GM18526 (cell line): ENCODE measurements around the gene CCDC9B.

Experiments
- POLR2A ChIP-seq: IDR thresholded peaks from 3 replicates; pipeline ENCODE4 v1.6.1; 2011; ENCODE audit not compliant: insufficient read length; ENCODE audit errors: extremely low read depth

Gene CCDC9B

DNA sequence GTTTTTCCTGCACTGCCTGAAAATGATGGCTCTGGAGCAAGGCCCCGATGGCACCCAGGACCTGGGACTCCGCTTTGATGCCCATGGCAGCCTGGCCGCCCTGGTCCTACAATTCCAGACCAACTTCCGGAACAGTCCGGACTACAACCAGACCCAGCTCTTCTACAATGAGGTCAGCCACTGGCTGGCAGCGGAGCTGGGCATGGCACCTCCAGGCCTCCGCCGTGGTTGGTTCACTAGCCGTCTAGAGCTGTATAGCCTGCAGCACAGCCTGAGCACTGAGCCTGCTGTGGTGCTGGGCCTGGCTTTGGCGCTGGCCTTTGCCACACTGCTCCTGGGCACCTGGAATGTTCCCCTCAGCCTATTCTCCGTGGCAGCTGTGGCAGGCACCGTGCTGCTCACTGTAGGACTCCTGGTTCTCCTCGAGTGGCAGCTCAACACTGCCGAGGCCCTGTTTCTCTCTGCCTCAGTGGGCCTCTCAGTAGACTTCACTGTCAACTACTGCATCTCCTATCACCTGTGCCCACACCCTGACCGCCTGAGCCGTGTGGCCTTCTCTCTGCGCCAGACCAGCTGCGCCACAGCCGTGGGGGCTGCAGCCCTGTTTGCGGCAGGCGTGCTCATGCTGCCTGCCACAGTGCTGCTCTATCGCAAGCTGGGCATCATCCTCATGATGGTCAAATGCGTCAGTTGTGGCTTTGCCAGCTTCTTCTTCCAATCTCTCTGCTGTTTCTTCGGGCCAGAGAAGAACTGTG is 28.2 kb upstream of the CCDC9B start:
- TF ChIP-seq POLR2A: no peak

DNA sequence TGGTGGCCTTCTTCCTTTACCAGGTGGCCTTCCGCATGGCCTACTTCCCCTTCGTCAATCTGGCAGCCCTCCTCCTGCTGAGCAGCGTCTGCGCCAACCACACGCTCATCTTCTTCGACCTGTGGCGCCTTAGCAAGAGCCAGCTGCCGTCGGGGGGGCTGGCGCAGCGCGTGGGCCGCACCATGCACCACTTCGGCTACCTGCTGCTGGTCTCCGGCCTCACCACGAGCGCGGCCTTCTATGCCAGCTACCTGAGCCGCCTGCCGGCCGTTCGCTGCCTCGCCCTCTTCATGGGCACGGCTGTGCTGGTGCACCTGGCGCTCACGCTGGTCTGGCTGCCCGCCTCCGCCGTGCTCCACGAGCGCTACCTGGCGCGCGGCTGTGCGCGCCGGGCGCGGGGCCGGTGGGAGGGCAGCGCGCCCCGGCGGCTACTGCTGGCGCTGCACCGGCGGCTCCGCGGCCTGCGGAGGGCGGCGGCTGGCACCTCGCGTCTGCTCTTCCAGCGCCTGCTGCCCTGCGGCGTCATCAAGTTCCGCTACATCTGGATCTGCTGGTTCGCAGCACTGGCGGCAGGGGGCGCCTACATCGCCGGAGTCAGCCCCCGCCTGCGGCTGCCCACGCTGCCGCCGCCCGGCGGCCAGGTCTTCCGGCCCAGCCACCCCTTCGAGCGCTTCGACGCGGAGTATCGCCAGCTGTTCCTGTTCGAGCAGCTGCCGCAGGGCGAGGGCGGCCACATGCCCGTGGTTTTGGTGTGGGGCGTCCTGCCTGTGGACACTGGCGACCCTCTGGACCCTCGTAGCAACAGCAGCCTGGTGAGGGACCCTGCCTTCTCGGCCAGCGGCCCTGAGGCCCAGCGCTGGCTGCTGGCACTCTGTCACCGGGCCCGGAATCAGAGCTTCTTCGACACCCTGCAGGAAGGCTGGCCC is 27.2 kb upstream of the CCDC9B start:
- no peak for TF ChIP-seq POLR2A

DNA sequence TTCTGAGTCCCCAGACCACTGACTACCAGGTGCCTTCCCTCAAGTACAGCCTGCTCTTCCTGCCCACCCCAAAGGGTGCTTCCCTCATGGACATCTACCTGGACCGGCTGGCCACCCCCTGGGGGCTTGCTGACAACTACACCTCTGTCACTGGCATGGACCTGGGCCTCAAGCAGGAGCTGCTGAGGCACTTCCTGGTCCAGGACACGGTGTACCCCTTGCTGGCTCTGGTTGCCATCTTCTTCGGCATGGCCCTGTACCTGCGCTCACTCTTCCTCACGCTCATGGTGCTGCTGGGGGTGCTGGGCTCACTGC is 26.6 kb upstream of the CCDC9B start:
- no peak for TF ChIP-seq POLR2A

DNA sequence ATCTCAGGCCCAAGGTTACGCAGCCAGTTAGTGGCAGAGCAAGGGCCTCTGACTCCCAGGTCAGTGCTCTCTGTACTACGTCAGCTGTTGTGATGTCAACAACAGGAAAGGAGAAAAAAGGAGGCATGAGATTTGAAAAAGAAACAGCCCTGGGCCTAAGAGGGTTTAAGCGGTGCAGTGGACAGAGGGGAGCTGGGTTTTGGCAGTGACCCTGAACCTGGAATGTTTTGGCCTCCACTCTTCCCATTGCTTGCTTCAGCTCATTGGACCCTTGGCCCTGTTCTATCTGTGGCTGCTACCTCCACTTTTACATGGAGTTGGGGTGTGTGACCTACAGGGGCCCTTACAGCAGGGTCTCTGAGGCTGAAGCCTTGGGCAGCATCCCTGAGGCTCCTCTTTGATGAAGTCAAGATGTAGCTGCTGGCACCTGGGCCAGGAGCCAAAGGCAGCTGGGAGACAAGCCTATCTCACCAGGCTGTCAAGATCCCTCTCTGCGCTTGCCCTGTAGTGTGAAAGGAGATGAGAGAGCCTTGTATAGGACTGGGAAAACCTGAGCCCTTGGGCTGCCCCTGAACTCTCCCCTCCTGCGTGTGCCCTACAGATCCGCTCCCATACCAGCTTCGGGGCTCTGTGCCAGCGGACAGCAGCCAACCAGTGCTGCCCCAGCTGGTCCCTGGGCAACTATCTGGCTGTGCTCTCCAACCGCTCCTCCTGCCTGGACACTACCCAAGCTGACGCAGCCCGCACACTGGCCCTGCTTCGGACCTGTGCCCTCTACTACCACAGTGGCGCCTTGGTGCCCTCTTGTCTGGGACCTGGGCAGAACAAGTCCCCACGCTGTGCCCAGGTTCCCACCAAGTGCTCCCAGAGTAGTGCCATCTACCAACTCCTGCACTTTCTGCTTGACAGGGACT is 26.0 kb upstream of the CCDC9B start:
- TF ChIP-seq POLR2A: no peak

DNA sequence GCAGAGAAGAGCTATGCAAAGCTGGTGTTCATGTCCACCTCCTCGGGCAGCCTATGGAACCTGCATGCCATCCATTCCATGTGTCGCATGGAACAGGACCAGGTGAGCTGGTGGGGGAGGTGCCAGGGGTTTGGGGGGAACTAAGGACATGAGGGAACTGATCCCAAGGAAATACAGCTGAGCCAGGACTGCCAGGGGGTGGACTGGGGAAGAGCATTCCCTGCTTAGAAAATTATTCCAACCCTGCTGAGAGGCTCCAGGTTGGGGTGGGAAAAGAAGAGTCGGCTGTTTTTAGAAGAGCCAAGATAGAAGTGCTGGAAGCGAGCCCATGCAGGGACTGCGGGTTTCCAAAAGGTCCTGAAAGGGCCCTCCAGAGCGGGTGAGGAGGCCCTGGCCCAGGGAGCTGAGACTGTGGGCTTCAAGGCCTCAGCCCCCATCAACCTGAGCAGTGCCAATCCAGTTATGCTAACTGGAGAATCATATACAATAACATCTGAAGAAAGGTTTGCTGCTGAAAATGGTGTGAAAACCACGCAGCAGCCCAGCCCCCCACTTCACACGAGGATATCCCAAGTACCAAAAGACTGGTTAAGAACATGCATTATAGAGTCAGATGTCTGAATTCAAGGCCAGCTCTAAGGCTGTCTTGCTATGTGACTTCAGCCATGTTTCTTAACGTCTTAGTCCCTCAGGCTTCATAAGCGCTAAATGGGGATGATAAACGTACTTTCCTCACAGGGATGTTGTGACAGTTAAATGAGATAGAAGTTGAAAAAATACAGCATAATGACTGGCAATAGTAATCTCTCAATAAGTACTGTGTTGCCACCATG is 25.1 kb upstream of the CCDC9B start:
- no peak for TF ChIP-seq POLR2A

DNA sequence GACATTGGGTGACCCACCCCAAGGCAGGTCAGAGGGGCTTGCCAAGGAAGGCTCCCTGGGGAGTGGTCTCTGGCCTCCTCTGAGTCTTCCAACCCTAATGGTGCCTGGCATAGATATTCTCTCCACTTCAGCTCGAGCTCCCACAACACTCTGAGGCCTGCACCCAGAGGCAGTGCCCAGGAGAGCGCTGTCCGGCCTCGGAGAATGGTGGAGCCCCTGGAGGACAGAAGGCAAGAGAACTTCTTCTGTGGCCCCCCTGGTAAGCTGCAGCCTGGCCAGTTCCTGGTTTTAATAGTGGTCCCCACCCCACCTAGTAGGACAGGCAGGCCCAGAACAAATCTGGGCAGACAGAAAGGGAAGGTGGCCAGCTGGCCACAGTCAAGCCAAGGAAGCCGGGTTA is 24.3 kb upstream of the CCDC9B start:
- no peak for TF ChIP-seq POLR2A

DNA sequence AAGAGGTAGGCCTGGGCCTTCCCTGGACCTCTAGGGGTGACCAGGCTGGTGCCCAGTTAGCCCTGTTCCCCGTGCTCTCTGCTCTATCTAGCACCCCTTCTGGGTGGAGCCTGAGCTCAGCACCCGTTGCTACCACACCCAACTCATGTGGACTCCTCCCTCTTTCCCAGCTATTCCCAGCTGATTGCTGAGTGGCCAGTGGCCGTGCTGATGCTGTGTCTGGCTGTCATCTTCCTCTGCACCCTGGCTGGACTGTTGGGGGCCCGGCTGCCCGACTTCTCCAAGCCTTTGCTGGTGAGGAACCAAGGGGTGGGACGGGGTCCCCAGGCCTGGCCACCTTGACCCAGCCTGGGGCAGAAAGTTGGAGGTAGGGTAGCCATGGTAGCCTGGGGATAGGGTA is 23.5 kb upstream of the CCDC9B start:
- TF ChIP-seq POLR2A: no peak

DNA sequence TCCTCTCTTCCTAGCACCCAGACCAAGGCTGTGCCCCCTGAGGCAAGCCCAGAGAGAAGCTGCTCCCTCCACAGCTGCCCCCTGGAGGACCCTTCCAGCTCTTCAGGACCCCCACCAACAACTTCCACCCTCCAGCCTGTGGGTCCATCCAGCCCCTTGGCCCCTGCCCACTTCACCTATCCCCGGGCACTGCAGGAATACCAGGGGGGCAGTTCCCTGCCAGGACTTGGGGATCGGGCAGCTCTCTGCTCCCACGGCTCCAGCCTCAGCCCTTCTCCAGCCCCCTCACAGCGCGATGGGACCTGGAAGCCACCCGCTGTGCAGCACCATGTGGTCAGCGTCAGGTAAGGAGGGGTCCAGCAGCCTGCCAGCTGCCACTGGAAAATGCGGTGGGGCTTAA is 22.9 kb upstream of the CCDC9B start:
- no peak for TF ChIP-seq POLR2A

DNA sequence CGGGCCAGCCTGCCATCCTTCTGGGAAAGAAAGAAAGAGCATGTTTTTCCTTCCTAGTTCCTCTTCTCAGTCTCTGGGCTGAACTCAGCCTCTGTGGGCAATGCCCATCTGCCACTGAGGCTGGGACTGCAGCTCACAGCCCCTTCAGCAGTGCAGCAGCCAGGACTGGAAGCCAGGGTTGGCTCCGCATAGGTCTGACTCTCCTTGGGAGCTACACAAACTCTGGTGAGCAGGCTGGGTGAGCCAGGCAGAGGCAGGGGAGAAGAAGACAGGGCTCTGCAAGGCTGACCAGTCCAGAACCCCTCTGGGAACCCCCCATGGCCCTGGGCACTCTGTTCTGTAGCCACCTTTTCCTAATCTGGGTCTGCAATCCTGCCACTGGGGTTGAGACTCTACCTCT is 20.9 kb upstream of the CCDC9B start:
- TF ChIP-seq POLR2A: no peak

DNA sequence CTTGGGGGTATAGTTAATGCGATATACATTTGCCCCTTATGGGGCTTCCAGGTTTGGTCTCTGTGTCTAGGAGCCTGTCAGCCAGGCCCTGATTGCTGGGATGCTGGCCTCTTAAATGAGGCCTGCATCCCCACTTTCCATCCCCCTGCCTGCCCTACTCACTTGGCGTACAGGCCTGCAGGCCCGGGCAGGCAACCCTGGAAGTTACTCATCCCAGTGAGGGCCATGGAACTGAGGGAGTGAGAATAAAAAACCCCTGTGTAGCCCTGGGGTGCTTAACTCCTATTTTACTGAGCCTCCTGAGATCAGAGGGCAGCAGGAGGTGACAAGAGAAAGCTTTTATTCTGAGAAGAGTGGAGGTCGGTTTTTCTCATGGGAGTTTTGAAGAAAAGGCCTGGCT is 19.3 kb upstream of the CCDC9B start:
- TF ChIP-seq POLR2A: no peak

DNA sequence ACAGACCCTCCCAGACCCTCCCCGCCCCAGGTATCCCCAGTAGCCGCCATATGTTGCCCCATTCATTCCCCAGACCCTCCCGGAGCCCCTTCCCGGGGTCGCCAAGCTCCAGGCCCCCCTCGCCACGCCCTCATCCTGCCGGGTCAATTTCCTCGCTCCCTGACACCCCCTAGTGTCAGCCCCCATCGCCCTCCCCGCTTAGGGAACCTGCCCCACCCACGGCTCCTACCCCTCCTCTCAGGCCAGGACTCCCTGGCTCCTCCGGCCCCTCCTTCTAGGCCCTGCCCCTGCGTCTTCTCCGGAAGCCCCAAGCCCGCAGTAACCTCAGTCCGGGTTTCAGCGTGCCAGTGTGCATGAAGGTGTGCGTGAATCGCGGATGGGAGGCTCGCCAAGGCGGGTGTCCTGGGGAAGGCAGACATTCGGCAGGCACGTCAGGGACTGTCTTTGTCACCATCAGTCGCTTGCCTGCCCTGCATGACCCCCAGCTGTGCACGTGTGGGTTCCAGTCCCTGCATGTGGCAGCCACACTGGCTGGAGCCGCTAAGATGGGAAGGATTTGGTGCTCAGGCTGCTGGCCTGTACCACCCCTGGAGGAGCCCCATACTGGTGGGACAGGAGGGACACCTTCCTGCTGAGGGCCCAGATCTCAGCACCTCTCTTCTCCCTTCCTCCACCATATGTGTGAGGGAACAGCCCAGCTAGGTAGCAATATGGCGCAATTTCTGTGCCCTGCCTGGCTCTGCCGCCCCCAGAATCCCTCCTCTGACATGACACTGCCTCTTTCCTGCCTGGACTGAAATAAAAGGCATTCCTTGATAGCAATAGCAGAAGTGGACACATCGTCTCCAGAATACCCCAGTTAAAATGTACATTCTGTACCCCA is 18.0 kb upstream of the CCDC9B start:
- TF ChIP-seq POLR2A: no peak

DNA sequence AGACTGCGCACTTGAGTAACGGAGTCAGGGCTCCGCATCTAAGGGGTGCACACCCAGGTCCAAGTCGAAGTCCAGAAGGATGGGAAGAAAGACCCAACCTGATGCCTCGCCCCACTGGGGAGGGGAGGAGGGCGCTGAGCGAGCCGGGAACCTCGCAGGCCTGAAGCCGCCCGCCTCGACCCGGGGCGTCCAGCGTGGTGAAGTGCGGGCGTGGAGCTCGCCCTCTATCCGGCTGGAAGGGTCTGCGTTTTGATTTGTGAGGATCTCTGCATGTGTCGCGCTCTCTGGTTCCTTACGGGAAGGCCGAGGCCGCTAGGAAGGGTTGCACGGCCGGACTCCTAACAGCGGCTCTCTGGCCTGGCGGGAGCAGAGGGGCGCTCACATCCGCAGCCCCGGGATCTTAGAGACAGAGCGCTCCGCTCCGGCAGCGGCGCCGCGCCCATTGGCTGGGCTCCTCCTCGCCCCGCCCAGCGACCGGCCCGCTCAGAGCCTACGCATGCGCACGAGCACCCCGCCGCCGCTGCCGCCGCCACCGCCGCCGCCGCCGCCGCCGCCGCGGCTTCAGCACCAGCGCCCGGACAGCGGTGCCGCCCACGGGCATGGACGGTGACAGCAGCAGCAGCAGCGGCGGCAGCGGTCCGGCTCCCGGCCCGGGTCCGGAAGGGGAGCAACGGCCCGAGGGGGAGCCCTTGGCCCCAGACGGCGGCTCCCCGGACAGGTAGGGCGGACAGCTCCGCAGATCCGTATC is 17.2 kb upstream of the CCDC9B start, which contains the start of gene DISP2:
Gene DISP2 (plus strand): TSS at position 497 of the 748 bp plus-strand sequence. CDS start 103 bp downstream, at position 600.
- no peak for TF ChIP-seq POLR2A

DNA sequence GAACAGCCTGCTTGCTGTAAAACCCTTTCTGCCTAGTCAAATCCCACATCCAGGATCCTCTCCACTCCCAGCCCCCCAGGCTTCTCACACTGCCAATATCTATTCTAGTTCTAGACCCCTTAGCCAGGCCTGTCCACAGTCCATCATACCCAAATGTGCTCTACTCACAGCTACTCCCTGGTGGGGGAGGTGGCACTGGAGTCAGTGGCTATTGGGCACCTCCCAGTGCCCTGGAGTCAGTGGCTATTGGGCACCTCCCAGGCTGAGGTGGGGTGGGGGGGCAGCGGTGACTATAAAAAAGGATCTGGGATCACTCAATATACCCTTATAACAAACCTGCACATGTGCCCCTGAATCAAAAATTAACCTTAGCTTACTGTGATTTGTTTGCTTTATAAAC is 16.5 kb upstream of the CCDC9B start:
- TF ChIP-seq POLR2A: no peak
